IPS-20b (cell line): ENCODE data around the gene CRYBA1.
"Not testable (repeated sequence)": the region's sequence is repeated elsewhere in the genome, so short reads cannot be mapped to it uniquely, and the experiment has no call there.

Experiments
- H3K27ac ChIP-seq: one replicate; pipeline ENCODE4 v1.5.1; 2013; ENCODE audit warnings: low read length
- H3K27me3 ChIP-seq: 2 replicates; pipeline ENCODE4 v1.6.1; 2013; ENCODE audit warnings: mild to moderate bottlenecking, low read length, inconsistent platforms; ENCODE audit not compliant: insufficient read depth
- H3K36me3 ChIP-seq: 2 replicates; pipeline ENCODE4 v1.6.1; 2013; ENCODE audit warnings: low read depth, mild to moderate bottlenecking, inconsistent platforms, low read length, moderate library complexity; ENCODE audit not compliant: insufficient read depth
- H3K4me1 ChIP-seq: 2 replicates; pipeline ENCODE4 v1.6.1; 2013; ENCODE audit warnings: mild to moderate bottlenecking, control low read depth, inconsistent platforms, low read length, moderate library complexity; ENCODE audit not compliant: insufficient read depth
- H3K4me3 ChIP-seq: 2 replicates; pipeline ENCODE4 v1.5.1; 2013; ENCODE audit warnings: mild to moderate bottlenecking, low read length, inconsistent platforms
- H3K9ac ChIP-seq: 2 replicates; pipeline ENCODE4 v1.6.1; 2013; ENCODE audit warnings: low read depth, mild to moderate bottlenecking, inconsistent platforms, low read length, moderate library complexity
- H3K9me3 ChIP-seq: 2 replicates; pipeline ENCODE4 v1.6.1; 2013; ENCODE audit warnings: mild to moderate bottlenecking, low read depth, low read length, inconsistent platforms; ENCODE audit not compliant: insufficient read depth

CRYBA1 gene

DNA sequence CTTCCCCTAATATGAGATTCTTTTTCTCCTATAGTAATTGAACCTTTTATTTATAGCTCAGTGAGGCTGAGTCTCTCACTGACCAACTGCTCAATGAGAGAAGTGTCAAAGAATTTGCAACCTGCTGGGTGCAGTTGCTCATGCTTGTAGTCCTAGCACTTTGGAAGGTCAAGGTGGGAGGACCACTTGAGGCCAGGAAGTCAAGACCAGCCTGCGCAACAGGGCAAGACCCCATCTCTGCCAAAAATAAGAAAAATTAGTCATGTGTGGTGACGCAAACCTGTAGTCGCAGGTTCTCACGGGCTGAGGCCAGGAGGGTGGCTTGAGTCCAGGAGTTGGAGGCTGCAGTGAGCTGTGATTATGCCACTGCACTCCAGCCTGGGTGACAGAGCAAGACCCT, 30.9 kb upstream of the CRYBA1 start:
- Histone ChIP-seq H3K27ac (no peak overlapping the region), H3K9ac (no peak overlapping the region), H3K4me1 (no peaks in the 10 kb centered on the region), H3K36me3 (no peaks in the 10 kb centered on the region), H3K4me3 (no peak overlapping the region), H3K27me3 (no peaks in the 10 kb centered on the region), H3K9me3 (no peaks in the 10 kb centered on the region)

DNA sequence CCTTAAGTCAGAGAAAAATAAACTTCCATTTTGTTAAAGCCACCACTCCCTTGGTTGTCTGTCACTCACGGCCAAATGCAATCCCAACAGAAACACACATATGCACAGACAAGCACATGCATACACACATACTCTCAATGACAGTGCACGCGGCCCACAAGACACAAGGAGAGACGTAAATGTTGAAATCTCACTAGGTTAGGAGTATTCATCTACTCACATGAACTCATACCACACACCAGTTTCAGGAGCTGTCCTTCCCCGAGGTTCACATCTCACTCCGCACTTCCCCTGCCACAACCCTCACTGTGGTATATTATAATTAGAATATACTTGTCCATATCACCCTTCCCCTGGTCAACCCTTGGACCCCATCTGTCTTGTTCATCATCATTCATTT, 30.5 kb upstream of the CRYBA1 start:
- H3K27me3 ChIP-seq = no peaks in the 10 kb centered on the region
- no peaks in the 10 kb centered on the region for H3K4me1 ChIP-seq
- no peak overlapping the region for H3K9ac ChIP-seq
- H3K27ac ChIP-seq = no peak overlapping the region
- H3K4me3 ChIP-seq = no peak overlapping the region
- no peaks in the 10 kb centered on the region for H3K9me3 ChIP-seq
- no peaks in the 10 kb centered on the region for H3K36me3 ChIP-seq

DNA sequence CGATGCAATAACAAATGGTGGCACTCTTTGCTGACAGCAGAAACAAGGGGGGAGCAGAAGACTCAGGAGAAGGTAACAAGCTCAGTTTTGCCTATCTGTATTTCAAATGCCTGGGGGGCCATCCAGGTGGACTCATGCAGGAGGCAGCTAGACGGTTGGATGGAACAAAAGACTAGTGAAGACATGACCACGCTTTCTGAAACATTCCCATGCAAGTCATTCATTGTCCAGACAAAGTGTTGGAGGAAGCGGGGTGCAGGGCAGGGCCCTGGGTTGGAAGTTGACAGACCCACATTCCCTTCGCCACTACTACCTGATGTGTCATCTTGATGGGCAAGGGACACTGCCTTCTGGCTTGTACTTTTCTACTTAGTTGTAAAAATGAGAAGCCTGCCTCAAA, 29.8 kb upstream of the CRYBA1 start:
- Histone ChIP-seq H3K4me3 (no peak overlapping the region), H3K9me3 (no peaks in the 10 kb centered on the region), H3K27ac (no peak overlapping the region), H3K36me3 (no peaks in the 10 kb centered on the region), H3K4me1 (no peaks in the 10 kb centered on the region), H3K9ac (no peak overlapping the region), H3K27me3 (no peaks in the 10 kb centered on the region)

DNA sequence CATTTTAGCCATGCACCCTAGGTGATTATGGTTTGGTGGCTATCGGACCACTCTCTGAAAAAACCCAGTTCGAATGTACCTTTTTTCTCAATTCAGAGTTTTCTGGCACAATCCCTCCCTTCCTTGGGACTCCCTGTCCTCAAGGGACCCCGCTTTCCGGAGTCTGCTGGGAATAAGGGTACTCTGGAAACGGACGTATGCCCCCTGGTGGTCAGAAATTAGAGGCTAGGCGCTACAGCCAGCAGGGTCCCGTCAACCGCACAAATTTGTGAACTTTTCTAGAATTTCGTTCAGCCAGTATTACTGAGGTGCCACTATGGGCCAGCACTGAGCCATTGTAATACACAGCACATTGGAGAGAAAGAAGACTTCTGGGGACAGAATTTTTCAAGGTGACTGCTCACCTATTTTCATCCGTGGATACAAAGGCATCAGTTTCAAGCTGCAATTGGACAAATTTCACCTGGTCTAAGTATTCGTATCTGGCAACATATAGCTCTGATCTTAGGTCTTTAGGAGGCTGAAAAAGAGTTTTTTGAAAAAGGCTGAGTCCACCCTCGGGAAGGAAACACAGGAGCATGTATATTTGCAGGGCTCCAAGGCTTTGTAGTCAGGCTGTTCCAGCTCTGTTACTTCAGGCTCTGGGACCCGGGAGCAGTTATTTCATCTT, 27.1 kb upstream of the CRYBA1 start:
- H3K27me3 ChIP-seq = no peaks in the 10 kb centered on the region
- H3K4me1 ChIP-seq = no peaks in the 10 kb centered on the region
- H3K9ac ChIP-seq = no peak overlapping the region
- H3K9me3 ChIP-seq = no peaks in the 10 kb centered on the region
- H3K27ac ChIP-seq = no peak overlapping the region
- no peak overlapping the region for H3K4me3 ChIP-seq
- H3K36me3 ChIP-seq = no peaks in the 10 kb centered on the region

- H3K27me3 ChIP-seq, H3K27ac ChIP-seq, H3K4me3 ChIP-seq, H3K36me3 ChIP-seq, H3K9me3 ChIP-seq, H3K9ac ChIP-seq, H3K4me1 ChIP-seq: not testable (repeated sequence)
These were observed 25.3 kb upstream of the CRYBA1 start for GRCh38 chr17:29221338-29221737.

- Histone ChIP-seq H3K4me1 (no peaks in the 10 kb centered on the region), H3K4me3 (no peak overlapping the region), H3K36me3 (no peaks in the 10 kb centered on the region), H3K9ac (no peak overlapping the region), H3K27ac (no peak overlapping the region), H3K9me3 (no peaks in the 10 kb centered on the region), H3K27me3 (no peaks in the 10 kb centered on the region)
These were observed 21.3 kb upstream of the CRYBA1 start for GRCh38 chr17:29225396-29225795.

DNA sequence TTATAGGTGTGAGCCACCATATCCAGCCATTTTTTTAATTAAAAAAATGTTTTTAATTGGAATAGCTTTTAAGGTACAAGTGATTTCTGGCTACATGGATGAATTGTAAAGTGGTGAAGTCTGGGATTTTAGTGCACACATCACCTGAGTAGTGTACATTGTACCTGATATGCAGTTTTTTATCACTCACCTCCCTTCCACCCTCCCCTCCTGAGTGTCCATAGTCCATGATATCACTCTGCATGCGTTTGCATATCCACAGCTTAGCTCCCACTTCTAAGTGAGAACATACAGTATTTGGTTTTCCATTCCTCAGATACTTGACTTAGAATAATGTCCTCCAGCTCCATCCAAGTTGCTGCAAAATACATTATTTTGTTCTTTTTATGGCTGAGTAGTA, 13.4 kb upstream of the CRYBA1 start:
- Histone ChIP-seq H3K9ac (no peak overlapping the region), H3K4me3 (no peak overlapping the region), H3K27me3 (no peaks in the 10 kb centered on the region), H3K4me1 (no peaks in the 10 kb centered on the region), H3K27ac (no peak overlapping the region), H3K36me3 (no peaks in the 10 kb centered on the region), H3K9me3 (no peaks in the 10 kb centered on the region)

- not testable (repeated sequence) for H3K36me3 ChIP-seq, H3K4me1 ChIP-seq, H3K9me3 ChIP-seq, H3K27ac ChIP-seq, H3K9ac ChIP-seq, H3K4me3 ChIP-seq, H3K27me3 ChIP-seq
These were observed 11.7 kb upstream of the CRYBA1 start for GRCh38 chr17:29234972-29235371.

DNA sequence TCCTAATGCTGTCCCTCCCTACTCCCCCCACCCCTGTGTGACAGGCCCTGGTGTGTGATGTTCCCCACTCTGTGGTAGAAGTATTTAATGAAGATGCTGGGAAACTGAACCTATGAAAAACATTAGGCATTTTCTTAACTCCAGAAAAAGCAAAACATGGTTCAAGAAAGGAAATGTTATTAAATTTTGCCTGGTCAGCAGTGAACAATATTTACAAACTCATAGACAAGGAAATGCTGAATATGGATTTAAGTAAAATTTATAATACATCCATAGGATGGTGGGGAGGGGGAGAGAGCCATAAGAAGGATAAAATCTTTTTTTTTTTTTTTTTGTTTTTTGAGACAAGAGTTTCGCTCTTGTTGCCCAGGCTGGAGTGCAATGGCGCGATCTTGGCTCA, 10.8 kb upstream of the CRYBA1 start:
- Histone ChIP-seq H3K9ac (no peak overlapping the region), H3K9me3 (no peaks in the 10 kb centered on the region), H3K4me1 (peaks cover 9% of the 10 kb centered on the region), H3K27ac (no peak overlapping the region), H3K36me3 (no peaks in the 10 kb centered on the region), H3K4me3 (no peak overlapping the region), H3K27me3 (no peaks in the 10 kb centered on the region)

DNA sequence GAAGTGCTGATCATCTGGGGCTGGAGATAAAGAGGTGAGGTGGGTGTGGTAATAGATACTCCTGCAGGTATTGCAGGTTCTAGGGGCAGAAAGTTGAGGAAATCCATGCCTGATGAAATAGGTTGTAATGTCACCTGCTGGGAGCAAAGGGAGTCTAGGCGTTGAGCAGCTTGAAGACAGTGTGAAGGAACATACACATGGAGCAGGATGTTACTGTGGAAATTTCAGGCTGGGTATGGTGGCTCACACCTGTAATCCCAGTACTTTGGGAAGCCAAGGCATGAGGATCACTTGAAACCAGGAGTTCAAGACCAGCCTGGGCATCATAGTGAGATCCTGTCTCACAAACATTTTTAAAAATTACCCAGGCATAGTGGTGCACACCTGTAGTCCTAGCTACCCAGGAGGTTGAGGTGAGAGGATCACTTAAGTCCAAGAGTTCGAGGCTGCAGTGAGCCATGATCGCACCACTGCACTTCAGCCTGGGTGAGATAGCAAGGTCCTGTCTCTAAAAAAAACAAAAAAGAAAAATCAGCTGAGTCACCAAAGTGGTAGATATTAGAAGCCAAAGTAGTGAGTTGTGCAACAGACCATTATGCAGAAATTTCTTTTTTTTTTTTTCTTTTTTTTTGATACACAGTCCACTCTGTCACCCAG, 9.1 kb upstream of the CRYBA1 start:
- Histone ChIP-seq H3K27me3 (no peaks in the 10 kb centered on the region), H3K9me3 (no peaks in the 10 kb centered on the region), H3K36me3 (no peaks in the 10 kb centered on the region), H3K4me3 (no peak overlapping the region), H3K27ac (no peak overlapping the region), H3K9ac (no peak overlapping the region), H3K4me1 (peaks cover 16% of the 10 kb centered on the region)

DNA sequence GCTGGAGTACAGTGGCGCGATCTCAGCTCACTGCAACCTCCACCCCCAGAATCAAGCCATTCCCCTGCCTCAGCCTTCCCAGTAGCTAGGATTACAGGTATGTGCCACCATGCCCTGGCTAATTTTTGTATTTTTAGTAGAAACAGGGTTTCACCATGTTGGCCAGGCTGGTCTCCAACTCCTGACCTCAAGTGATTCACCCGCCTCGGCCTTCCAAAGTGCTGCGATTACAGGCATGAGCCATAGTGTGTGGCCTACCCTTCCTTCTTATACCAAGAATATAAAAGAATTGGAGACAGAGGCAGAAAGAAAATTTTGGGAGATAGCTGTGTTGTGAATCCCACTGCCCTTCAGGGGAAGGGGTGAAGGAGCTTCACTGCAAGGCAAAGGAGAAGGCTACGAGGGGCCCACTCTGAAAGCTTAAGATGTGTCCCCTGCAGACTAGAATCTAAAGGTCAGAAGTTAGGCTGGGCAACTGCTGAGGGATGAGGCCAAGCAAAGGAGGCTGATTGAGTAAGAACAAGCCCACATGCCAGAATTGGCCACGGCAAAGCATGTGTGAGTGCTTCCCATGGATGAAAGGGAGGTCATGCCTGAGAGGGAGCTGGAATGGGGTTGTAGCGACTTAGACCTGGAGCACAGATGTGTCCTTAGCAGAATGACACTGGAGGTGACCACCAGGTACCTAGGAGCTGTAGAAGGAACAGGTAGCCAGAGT, 8.4 kb upstream of the CRYBA1 start:
- Histone ChIP-seq H3K9ac (no peak overlapping the region), H3K4me3 (no peak overlapping the region), H3K27ac (no peak overlapping the region), H3K36me3 (no peaks in the 10 kb centered on the region), H3K4me1 (peaks cover 16% of the 10 kb centered on the region), H3K27me3 (no peaks in the 10 kb centered on the region), H3K9me3 (no peaks in the 10 kb centered on the region)

DNA sequence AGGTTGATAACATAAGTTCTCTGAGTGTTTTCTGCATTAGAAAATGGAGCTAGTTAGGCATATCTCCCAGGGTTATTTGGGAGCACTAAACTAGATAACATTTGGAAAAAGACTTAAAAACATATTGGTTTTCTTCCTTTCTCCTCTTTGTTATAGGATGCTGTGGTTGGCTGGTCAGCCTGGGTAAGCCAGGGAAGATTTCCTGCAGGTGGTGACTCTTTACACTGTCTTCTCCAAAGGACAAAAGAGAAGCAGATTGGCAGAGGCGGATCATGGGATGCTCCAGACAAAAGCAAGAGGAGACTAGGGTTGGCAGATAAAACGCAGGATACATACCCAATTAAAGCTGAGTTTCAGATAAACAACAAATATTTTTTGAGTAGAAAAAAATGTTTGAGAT, 6.2 kb upstream of the CRYBA1 start:
- Histone ChIP-seq H3K9ac (peak overlapping the region; percentile 53; the same call in 1 of the 2 replicates), H3K4me1 (peaks cover 16% of the 10 kb centered on the region), H3K27me3 (no peaks in the 10 kb centered on the region), H3K9me3 (no peaks in the 10 kb centered on the region), H3K36me3 (no peaks in the 10 kb centered on the region), H3K4me3 (no peak overlapping the region; the same call in 1 of the 2 replicates), H3K27ac (peak overlapping the region; percentile 52)
